ENCODE data around the gene GASK1A.
"Not testable (repeated sequence)": the region's sequence is repeated elsewhere in the genome, so short reads cannot be mapped to it uniquely, and the experiment has no call there.

Gene GASK1A

DNA sequence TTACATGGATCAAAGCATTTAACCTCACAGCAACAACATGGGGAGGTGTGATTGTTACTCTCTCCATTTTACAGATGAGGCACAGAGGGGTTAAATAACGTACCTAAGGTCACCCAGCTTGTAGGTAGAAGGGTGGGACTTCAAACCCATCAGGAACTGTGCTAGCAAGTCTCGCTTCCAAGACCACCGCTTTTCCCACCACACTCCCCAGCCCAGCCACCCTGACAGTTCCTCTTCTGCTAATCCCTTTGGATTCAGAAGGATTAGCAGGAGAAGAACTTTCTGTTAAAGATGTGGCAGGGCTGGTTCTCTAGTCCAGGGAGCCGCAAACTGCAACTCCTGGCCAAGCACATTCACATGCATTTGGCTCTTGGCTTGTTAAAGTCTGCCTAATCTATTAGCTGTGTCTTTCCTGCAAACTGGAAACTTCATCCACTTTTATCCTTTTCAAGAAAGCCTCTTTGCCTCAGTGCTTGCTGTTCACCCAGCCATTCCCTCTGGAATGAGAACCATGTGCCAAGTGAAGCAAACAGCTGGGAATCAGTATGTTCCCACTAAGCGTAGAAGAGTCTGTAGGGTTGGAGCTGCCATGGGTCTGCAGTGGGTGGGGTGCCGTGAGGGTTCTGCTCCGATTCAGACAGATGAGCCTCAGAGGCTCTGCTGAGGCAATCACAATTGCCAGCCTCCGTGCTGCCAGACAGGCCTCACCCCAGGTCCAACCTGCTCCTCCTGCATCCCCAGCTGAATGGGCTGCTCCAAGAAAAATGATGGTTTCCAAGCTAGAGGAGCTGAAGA lies 82.2 kb downstream of the GASK1A start:
- no peak for DNase-seq (ENCODE audit: low read depth in 2 of 2)

GRCh38 chr3:43062040-43062563 lies 83.0 kb downstream of the GASK1A start:
- DNase-seq (ENCODE audit: low read depth in 2 of 2), result no peak

DNA sequence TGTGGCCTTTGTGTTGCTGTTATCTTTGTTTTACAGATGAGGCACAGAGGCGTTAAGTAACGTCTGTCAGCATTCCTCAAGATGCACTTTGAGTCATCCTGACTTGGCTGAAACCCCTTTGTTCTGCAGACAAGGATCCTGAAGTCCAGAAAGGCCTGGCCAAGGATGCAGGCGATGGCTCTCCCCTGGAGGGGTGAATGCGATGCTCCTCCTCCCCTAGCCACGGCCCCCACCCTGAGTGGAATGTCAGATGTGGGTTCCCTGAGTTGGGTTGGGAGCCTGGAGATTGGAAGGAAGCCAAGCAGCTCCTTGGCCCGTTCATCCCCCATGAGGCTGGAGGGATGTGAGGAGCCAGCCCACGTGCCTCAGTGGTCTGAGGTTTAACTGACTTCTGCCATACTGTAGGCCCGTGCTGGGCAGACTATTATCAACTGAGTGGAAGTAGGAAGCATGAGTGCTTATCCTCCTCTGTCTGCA lies 83.5 kb downstream of the GASK1A start:
- DNase-seq (ENCODE audit: low read depth in 2 of 2), result no peak

DNA sequence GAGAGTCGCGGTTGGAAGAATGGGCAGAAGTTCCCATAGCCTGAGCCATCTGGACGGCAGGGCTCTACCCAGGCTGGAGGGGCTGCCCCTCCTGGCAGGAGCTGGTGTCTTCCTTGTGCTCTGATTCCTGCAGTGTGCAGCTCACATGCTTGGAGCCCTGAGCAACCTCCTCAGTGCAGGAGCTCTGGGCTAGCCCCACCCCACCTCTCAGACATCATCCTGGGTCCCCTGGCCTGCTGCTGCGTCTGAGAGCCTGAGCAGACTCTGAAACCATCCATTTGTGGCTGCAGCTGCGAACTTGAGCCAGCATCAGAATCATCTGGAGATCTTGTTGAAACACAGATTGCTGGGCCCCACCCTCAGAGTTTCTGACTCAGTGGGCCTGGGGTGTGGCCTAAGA lies 84.0 kb downstream of the GASK1A start:
- no peak for DNase-seq (ENCODE audit: low read depth in 2 of 2)

GRCh38 chr3:43070670-43071069 lies 91.6 kb downstream of the GASK1A start:
- not testable (repeated sequence) for DNase-seq (ENCODE audit: low read depth in 2 of 2)

GRCh38 chr3:43071313-43071893 lies 92.3 kb downstream of the GASK1A start:
- peak in 1 of 2 experiments; percentile 6 for DNase-seq (ENCODE audit: low read depth in 2 of 2)

DNA sequence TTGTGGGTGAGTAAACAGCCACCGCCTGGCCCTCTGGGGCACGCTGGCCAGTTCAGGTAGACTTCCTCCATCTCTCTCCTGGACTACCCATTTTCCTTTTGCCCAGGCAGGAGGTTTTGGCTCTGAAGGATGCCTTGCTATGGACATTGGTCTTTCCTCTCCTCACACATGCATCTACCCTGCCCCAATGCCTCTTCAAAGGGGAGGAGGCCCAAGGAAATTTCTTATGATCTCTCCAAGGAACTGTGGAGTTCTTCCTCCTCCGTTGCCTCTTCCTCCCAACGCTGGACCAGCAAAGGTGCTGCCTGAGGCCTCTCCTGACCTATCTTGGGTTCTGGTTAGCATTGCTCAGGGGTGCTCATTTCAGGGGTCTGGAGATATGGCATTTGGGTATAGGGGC lies 93.2 kb downstream of the GASK1A start:
- DNase-seq (ENCODE audit: low read depth in 2 of 2), result no peak

DNA sequence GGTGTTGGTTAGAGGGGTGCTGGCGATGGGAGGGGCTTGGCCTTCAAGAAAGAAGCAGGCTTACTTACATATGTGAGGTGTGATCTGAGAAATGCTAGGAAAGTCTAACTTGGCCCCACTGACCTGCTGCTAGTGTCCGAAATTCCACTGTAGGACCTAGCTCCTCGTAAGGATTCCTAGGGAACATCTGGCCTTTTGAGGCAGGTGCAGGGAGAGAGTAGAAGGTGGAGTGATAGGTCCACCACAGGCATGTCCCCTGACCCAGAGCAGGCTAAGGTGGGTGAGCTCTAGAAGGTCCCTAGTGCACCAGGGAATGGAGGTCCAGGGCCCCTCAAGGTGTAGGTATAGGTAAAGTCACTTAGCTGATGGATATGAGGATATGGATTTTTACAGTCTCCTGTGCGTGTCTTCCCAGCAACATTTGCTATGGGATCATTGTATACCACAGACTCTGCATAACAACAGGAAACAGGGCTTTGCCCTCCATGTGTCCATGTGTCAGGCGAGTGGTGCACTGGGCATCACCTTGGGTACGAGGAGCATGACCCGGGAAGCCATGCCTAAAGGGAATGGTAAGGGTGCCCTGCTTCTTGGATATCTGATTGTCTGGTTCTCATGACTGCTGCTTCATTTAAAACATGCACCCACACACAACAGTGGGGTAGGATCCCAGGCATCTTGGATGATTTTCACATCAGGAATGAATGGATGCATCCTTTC lies 94.2 kb downstream of the GASK1A start:
- DNase-seq (ENCODE audit: low read depth in 2 of 2), result no peak

DNA sequence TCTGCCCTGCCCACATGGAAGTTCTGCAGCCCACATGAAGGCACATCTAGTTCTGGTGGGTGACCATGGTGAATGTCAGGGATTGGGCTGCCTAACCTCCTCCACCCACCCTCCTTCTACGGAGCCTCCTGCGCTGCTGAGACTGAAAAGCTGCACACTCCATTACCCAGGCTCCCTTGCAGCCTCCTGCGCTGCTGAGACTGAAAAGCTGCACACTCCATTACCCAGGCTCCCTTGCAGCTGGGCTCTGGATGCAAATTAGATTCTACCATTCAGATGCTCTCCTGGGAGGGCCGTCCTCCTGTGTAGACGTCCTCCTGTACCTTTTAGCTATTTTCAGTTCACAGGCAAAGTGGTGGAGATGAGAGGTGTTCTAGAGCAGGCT lies 94.7 kb downstream of the GASK1A start:
- no peak for DNase-seq (ENCODE audit: low read depth in 2 of 2)

- no peak for DNase-seq (ENCODE audit: low read depth in 2 of 2)
Observed at GRCh38 chr3:43074482-43074881, 95.4 kb downstream of the GASK1A start.

- DNase-seq (ENCODE audit: low read depth in 2 of 2), result no peak
Observed at GRCh38 chr3:43074901-43075689, 96.0 kb downstream of the GASK1A start.

- no peak for DNase-seq (ENCODE audit: low read depth in 2 of 2)
Observed at GRCh38 chr3:43075904-43076661, 97.0 kb downstream of the GASK1A start.

DNA sequence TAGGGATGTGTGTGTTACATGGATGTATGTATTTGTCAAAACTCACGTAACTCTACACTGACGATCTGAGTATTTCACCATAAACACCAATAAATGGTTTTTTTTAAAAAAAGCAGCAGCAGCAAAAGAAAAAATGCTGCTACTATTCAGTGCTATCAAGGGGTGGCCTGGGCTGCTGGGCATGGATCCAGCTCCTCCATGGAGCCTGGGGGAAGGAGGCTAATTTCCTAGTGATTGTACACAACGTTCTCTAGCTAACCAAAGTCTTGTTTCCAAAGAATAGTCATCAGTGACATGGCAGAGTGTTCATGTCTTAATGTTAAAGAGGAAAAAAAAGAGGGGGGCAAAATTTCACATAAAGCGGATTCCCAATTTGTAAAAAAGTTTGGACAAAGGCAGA lies 97.7 kb downstream of the GASK1A start:
- DNase-seq (ENCODE audit: low read depth in 2 of 2), result no peak

GRCh38 chr3:43077261-43077660 lies 98.2 kb downstream of the GASK1A start:
- DNase-seq (ENCODE audit: low read depth in 2 of 2), result no peak

DNA sequence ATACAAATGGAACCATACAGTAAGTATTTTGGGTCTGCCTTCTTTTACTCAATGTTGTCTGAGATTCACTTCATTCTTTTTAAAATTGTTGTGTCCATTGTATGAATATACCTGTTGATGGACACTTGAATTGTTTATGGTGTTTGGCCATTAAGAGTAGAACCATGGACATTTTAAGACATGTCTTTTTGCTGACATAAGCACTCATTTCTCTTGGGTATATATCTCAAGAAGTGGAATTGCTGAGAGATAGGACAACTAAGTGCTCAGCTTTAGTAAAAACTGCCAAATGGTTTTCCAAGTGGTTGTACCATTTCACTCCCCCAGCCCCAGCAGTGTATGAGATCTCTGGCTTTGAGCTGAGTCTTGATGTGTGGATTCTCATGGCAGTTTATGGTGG lies 98.6 kb downstream of the GASK1A start:
- no peak for DNase-seq (ENCODE audit: low read depth in 2 of 2)

DNA sequence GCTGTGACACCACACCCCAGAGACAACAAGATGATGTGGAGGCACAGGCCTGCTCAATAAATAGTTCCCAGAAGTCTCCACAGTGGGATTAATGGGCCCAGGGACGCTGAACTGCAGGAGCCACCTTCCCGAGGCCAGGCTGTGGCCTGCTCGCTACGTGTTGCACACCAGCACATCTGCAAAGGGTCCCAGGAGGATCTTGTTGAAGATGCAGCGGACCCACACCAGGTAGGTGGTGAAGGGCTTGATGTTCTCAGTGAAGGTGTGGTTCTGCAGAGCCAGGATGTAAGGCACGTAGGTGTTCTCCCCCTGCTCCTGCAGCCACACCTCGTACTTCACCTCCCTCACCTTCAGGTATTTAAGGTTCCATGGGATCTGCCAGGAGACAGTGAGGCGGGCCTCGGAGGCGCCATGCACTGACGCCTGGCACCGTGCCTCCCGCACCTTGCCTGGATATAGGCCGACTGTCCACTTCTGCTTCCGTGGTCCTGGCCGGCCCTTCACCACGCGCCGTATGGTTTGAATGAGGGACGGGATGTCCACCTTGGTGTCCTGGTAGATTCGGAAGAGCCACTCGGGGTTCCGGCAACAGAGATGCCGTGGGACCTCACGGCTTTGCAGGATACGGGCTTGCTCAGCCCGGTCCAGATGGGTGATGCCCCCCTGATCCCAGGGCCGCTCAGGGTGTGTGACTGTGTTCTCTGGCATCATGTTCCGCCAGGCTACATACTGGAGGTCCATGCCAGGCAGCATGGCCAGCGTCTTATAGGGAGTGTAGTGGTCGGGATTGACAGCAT lies 100.6 kb downstream of the GASK1A start:
- DNase-seq (ENCODE audit: low read depth in 2 of 2), result no peak

GRCh38 chr3:43080726-43081568 lies 101.8 kb downstream of the GASK1A start:
- no peak for DNase-seq (ENCODE audit: low read depth in 2 of 2)

- DNase-seq (ENCODE audit: low read depth in 2 of 2), result no peak
Observed at GRCh38 chr3:43081796-43082195, 102.7 kb downstream of the GASK1A start.

- no peak for DNase-seq (ENCODE audit: low read depth in 2 of 2)
Observed at GRCh38 chr3:43082457-43082856, 103.3 kb downstream of the GASK1A start.
